ENCODE results near the gene IARS1.

Gene IARS1

DNA sequence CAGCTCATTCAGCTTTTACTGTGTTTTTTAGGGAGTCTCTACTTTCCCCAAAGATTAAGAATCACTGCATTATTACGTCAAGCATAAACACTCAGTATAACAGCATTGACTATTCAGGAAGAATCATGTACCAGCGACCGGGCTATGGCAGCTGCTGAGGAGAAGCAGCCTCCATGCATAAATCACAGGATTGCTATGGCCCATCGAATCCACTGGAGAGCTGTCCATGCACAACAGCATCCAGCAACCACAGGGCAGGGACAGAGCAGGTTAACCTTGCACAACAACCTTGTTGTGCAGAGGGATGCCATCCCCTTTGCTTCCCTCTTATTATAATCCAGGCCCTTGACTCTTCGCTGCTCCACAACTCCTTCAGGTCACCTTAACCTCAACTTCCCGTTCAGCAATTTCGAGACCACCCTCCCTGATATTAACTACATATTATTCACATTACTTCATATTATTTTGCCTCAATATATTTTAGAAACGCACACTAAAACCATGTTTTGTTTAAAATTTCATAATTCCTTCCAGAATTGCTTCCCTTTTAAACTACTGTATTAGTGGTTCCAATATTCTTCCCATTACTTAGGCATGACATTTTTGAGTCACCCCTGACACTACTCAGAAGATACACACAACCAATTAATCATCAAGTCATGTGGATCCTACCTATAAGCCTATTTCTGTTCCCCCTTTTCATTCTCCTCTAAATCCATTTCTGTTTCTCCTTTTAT lies 991 bp downstream of the IARS1 start:
- Histone ChIP-seq H4K20me1 (ENCODE audit: low read depth, low read length) (peaks cover 21% of the 10 kb centered on the region; the same call in 1 of the 2 replicates), H3F3A (ENCODE audit: insufficient read depth) (peaks cover 42% of the 10 kb centered on the region), H2AFZ (ENCODE audit: low read depth, low read length, severe bottlenecking) (no peak overlapping the region), H3K9ac (ENCODE audit: low read length) (peak overlapping the region; percentile 80), H3K27ac (ENCODE audit: low read depth, low read length) (peak overlapping the region; percentile 67), H3K27me3 (ENCODE audit: low read length) (no peaks in the 10 kb centered on the region), H3K4me3 (ENCODE audit: insufficient read depth, low read length, poor library complexity, severe bottlenecking) (peak overlapping the region; percentile 94), H3K79me2 (ENCODE audit: insufficient read depth, low read length) (peaks cover 60% of the 10 kb centered on the region), H3K9me2 (replicated peaks; ENCODE audit: insufficient read depth, low read length) (no peaks in the 10 kb centered on the region), H3K36me3 (ENCODE audit: low read length) (peaks cover 42% of the 10 kb centered on the region), H3K4me2 (ENCODE audit: low read depth, low read length, poor library complexity, severe bottlenecking) (peak overlapping the region; percentile 78), H3K9me3 (ENCODE audit: insufficient read depth, low read length) (no peaks in the 10 kb centered on the region)
- TF ChIP-seq EZH2phosphoT487 (conservative IDR thresholded peaks at IDR 0.05; ENCODE audit: low read length), result no peak
- TF ChIP-seq, protein P1, sequence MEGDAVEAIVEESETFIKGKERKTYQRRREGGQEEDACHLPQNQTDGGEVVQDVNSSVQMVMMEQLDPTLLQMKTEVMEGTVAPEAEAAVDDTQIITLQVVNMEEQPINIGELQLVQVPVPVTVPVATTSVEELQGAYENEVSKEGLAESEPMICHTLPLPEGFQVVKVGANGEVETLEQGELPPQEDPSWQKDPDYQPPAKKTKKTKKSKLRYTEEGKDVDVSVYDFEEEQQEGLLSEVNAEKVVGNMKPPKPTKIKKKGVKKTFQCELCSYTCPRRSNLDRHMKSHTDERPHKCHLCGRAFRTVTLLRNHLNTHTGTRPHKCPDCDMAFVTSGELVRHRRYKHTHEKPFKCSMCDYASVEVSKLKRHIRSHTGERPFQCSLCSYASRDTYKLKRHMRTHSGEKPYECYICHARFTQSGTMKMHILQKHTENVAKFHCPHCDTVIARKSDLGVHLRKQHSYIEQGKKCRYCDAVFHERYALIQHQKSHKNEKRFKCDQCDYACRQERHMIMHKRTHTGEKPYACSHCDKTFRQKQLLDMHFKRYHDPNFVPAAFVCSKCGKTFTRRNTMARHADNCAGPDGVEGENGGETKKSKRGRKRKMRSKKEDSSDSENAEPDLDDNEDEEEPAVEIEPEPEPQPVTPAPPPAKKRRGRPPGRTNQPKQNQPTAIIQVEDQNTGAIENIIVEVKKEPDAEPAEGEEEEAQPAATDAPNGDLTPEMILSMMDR (IDR thresholded peaks at IDR 0.05; ENCODE audit: insufficient read depth, low read length, poor library complexity, severe bottlenecking), result no peak

DNA sequence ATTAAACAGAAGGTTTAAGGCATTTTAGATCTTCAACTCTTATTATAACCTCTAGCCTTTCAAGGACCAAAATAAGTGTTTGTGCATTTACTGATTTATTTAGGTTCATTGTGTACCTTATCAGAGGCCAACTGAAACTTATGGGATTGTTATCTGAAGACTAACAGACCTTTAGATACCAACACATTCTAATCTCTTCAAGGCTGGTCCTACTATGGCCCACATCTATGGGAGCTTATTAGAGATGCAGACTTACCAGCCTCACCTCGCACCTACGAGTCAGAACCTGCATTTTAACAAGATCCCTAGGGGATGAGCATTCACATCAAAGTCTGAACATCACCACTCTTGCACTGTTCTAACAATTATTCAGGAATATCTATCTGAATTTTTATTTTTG lies 1.9 kb downstream of the IARS1 start:
- H3F3A ChIP-seq (ENCODE audit: insufficient read depth), result peaks cover 42% of the 10 kb centered on the region
- H3K79me2 ChIP-seq (ENCODE audit: insufficient read depth, low read length), result peaks cover 69% of the 10 kb centered on the region
- peak overlapping the region; percentile 78 for H3K4me2 ChIP-seq (ENCODE audit: low read depth, low read length, poor library complexity, severe bottlenecking)
- H3K36me3 ChIP-seq (ENCODE audit: low read length), result peaks cover 45% of the 10 kb centered on the region
- no peaks in the 10 kb centered on the region for H3K27me3 ChIP-seq (ENCODE audit: low read length)
- peak overlapping the region; percentile 80 for H3K9ac ChIP-seq (ENCODE audit: low read length)
- H2AFZ ChIP-seq (ENCODE audit: low read depth, low read length, severe bottlenecking), result no peak overlapping the region
- TF ChIP-seq, protein P1 (IDR thresholded peaks at IDR 0.05; ENCODE audit: insufficient read depth, low read length, poor library complexity, severe bottlenecking), result no peak
- TF ChIP-seq EZH2phosphoT487 (conservative IDR thresholded peaks at IDR 0.05; ENCODE audit: low read length), result no peak
- H3K9me2 ChIP-seq (replicated peaks; ENCODE audit: insufficient read depth, low read length), result no peaks in the 10 kb centered on the region
- H3K4me3 ChIP-seq (ENCODE audit: insufficient read depth, low read length, poor library complexity, severe bottlenecking), result peak overlapping the region; percentile 94
- no peaks in the 10 kb centered on the region for H3K9me3 ChIP-seq (ENCODE audit: insufficient read depth, low read length)
- no peak overlapping the region for H3K27ac ChIP-seq (ENCODE audit: low read depth, low read length)
- peaks cover 30% of the 10 kb centered on the region; the same call in 1 of the 2 replicates for H4K20me1 ChIP-seq (ENCODE audit: low read depth, low read length)

DNA sequence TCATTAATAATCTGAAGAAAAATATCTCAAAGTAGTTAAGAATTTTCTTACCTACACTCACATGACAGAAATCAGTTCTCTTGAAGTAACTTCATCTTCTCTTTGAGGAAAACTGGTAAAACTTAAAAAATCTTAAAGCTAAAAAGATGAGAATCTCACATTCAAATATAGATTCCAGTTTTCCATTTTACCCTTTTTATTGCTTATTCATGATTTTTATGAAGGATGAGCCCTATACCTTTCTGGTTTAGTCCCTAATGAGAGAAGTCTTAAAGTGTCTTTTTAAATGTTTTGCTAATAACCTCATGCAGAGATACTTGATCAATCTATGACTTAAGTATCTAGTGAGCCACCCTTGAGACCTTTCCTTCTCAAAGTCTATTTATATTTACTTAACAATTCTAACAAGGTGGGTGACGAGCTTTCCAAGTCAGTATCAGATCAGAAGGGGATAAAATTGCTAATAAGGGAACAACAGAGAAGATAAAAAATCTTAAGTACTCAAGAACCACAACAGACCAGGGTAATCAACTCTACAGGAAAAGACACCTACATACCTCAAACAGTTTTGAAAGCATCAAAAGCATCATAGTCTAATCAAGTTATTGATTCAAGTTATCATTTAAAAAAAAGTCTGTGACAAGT lies 2.6 kb downstream of the IARS1 start:
- Histone ChIP-seq H2AFZ (ENCODE audit: low read depth, low read length, severe bottlenecking) (no peak overlapping the region), H3K4me2 (ENCODE audit: low read depth, low read length, poor library complexity, severe bottlenecking) (peak overlapping the region; percentile 78), H3K79me2 (ENCODE audit: insufficient read depth, low read length) (peaks cover 76% of the 10 kb centered on the region), H3K27ac (ENCODE audit: low read depth, low read length) (no peak overlapping the region), H3K9ac (ENCODE audit: low read length) (no peak overlapping the region), H3F3A (ENCODE audit: insufficient read depth) (peaks cover 35% of the 10 kb centered on the region), H3K27me3 (ENCODE audit: low read length) (no peaks in the 10 kb centered on the region), H4K20me1 (ENCODE audit: low read depth, low read length) (peaks cover 31% of the 10 kb centered on the region; the same call in 1 of the 2 replicates), H3K9me2 (replicated peaks; ENCODE audit: insufficient read depth, low read length) (no peaks in the 10 kb centered on the region), H3K9me3 (ENCODE audit: insufficient read depth, low read length) (no peaks in the 10 kb centered on the region), H3K4me3 (ENCODE audit: insufficient read depth, low read length, poor library complexity, severe bottlenecking) (no peak overlapping the region), H3K36me3 (ENCODE audit: low read length) (peaks cover 50% of the 10 kb centered on the region)
- TF ChIP-seq, protein P1 (IDR thresholded peaks at IDR 0.05; ENCODE audit: insufficient read depth, low read length, poor library complexity, severe bottlenecking), result no peak
- no peak for TF ChIP-seq EZH2phosphoT487 (conservative IDR thresholded peaks at IDR 0.05; ENCODE audit: low read length)

Data from SU-DHL-6 (cell line).